ENCODE data around the gene COX7A2L. TPM values are rescaled to one million over a fixed set of nuclear protein-coding genes. Genes with fewer than 3 reads are reported as not detected.

Gene COX7A2L
- total RNA-seq, 1 experiment from 2014 or later: 132 TPM

DNA sequence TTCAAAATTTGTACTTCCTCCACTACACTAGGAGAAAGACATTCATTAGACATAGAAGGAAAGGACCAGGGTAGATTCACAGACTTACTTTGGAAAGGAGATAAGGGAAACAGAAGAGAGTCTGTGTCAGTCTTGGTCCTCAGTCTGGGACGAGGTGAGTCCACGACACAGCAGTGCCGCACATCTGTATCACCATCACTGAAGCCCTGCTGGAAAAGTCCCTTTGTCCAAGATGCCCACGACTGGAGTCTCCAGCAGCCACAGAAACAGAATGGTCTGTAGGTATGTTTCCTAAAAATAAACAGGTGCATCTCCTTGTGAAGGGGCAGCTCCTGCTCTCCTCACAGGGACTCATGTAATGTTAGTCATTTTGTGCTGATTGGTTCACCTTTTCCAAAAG, 27.4 kb downstream of the COX7A2L start:
- ChIA-PET CTCF (no interaction called here), POLR2A (no interaction called here)
- H3K4me3 ChIP-seq (ENCODE audit: low read depth in 2 of 2, low read length in 2 of 2): no peak overlapping the region

GRCh38 chr2:42332575-42332974, 28.4 kb downstream of the COX7A2L start:
- Histone ChIP-seq H3K4me3 (ENCODE audit: low read depth in 2 of 2, low read length in 2 of 2) (no peak overlapping the region), H3K36me3 (ENCODE audit: control insufficient read depth, insufficient read depth, low read length) (peaks cover 29% of the 10 kb centered on the region), H3K27ac (ENCODE audit: low read length) (no peak overlapping the region), H3K4me1 (ENCODE audit: control insufficient read depth, insufficient read depth, low read length) (no peaks in the 10 kb centered on the region; the same call in 1 of the 2 replicates), H3K9me3 (ENCODE audit: control insufficient read depth, insufficient read depth, low read depth, low read length) (no peaks in the 10 kb centered on the region), H3K27me3 (ENCODE audit: control insufficient read depth, insufficient read depth, low read length) (no peaks in the 10 kb centered on the region)
- TF ChIP-seq TCF7L2 (IDR thresholded peaks at IDR 0.05; ENCODE audit: low read depth, low read length) (no peak), POLR2AphosphoS5 (IDR thresholded peaks at IDR 0.05; ENCODE audit: low read depth, low read length) (no peak), SIN3A (IDR thresholded peaks at IDR 0.05; ENCODE audit: borderline replicate concordance, insufficient read depth, low read depth, low read length) (no peak)
- TF ChIP-seq, protein P1, sequence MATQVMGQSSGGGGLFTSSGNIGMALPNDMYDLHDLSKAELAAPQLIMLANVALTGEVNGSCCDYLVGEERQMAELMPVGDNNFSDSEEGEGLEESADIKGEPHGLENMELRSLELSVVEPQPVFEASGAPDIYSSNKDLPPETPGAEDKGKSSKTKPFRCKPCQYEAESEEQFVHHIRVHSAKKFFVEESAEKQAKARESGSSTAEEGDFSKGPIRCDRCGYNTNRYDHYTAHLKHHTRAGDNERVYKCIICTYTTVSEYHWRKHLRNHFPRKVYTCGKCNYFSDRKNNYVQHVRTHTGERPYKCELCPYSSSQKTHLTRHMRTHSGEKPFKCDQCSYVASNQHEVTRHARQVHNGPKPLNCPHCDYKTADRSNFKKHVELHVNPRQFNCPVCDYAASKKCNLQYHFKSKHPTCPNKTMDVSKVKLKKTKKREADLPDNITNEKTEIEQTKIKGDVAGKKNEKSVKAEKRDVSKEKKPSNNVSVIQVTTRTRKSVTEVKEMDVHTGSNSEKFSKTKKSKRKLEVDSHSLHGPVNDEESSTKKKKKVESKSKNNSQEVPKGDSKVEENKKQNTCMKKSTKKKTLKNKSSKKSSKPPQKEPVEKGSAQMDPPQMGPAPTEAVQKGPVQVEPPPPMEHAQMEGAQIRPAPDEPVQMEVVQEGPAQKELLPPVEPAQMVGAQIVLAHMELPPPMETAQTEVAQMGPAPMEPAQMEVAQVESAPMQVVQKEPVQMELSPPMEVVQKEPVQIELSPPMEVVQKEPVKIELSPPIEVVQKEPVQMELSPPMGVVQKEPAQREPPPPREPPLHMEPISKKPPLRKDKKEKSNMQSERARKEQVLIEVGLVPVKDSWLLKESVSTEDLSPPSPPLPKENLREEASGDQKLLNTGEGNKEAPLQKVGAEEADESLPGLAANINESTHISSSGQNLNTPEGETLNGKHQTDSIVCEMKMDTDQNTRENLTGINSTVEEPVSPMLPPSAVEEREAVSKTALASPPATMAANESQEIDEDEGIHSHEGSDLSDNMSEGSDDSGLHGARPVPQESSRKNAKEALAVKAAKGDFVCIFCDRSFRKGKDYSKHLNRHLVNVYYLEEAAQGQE (IDR thresholded peaks at IDR 0.05; ENCODE audit: insufficient read depth in 1 of 2, low read depth in 2 of 2, low read length in 1 of 2): no peak
- TF ChIP-seq, protein P2, sequence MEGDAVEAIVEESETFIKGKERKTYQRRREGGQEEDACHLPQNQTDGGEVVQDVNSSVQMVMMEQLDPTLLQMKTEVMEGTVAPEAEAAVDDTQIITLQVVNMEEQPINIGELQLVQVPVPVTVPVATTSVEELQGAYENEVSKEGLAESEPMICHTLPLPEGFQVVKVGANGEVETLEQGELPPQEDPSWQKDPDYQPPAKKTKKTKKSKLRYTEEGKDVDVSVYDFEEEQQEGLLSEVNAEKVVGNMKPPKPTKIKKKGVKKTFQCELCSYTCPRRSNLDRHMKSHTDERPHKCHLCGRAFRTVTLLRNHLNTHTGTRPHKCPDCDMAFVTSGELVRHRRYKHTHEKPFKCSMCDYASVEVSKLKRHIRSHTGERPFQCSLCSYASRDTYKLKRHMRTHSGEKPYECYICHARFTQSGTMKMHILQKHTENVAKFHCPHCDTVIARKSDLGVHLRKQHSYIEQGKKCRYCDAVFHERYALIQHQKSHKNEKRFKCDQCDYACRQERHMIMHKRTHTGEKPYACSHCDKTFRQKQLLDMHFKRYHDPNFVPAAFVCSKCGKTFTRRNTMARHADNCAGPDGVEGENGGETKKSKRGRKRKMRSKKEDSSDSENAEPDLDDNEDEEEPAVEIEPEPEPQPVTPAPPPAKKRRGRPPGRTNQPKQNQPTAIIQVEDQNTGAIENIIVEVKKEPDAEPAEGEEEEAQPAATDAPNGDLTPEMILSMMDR (IDR thresholded peaks at IDR 0.05): no peak
- intact Hi-C loops (cut with micrococcal nuclease; ENCODE audit: unreplicated experiment) (no loop called here), in situ Hi-C loops (cut with HindIII; ENCODE audit: low pct_unique_long_range_greater_than_20kb, low sequenced_read_pairs) (no loop called here)
- ATAC-seq (no peak), DNase-seq (ENCODE audit: low read depth, low spot score) (no peak)
- POLR2A ChIA-PET: no interaction called here
- no TSS peak for BruUV-seq (replicated peaks)
- CTCF ChIA-PET: no interaction called here

More for the DNA sequence above, 27.4 kb downstream of the COX7A2L start:
- DNase-seq (ENCODE audit: low read depth, low spot score) (no peak), ATAC-seq (no peak)
- H3K9me3 ChIP-seq (ENCODE audit: control insufficient read depth, insufficient read depth, low read depth, low read length): no peaks in the 10 kb centered on the region
- intact Hi-C loops (cut with micrococcal nuclease; ENCODE audit: unreplicated experiment): no loop called here
- in situ Hi-C loops (cut with HindIII; ENCODE audit: low pct_unique_long_range_greater_than_20kb, low sequenced_read_pairs): no loop called here
- no peaks in the 10 kb centered on the region for H3K4me1 ChIP-seq (ENCODE audit: control insufficient read depth, insufficient read depth, low read length)
- TF ChIP-seq, protein P2 (IDR thresholded peaks at IDR 0.05): no peak
- TF ChIP-seq TCF7L2 (IDR thresholded peaks at IDR 0.05; ENCODE audit: low read depth, low read length): no peak
- TF ChIP-seq SIN3A (IDR thresholded peaks at IDR 0.05; ENCODE audit: borderline replicate concordance, insufficient read depth, low read depth, low read length): no peak
- TF ChIP-seq POLR2AphosphoS5 (IDR thresholded peaks at IDR 0.05; ENCODE audit: low read depth, low read length): no peak
- TF ChIP-seq, protein P1 (IDR thresholded peaks at IDR 0.05; ENCODE audit: insufficient read depth in 1 of 2, low read depth in 2 of 2, low read length in 1 of 2): no peak
- BruUV-seq (replicated peaks): no TSS peak
- no peak overlapping the region for H3K27ac ChIP-seq (ENCODE audit: low read length)
- H3K36me3 ChIP-seq (ENCODE audit: control insufficient read depth, insufficient read depth, low read length): peaks cover 29% of the 10 kb centered on the region
- no peaks in the 10 kb centered on the region for H3K27me3 ChIP-seq (ENCODE audit: control insufficient read depth, insufficient read depth, low read length)

Data from Panc1 (cell line).